ENCODE results near the gene SPOCK1. TPM values are rescaled to one million over a fixed set of nuclear protein-coding genes. Genes with fewer than 3 reads are reported as not detected.

The SPOCK1 gene
- total and polyA plus RNA-seq, 10 donors: 0.50 to 17.0 (median 6.6) TPM

DNA sequence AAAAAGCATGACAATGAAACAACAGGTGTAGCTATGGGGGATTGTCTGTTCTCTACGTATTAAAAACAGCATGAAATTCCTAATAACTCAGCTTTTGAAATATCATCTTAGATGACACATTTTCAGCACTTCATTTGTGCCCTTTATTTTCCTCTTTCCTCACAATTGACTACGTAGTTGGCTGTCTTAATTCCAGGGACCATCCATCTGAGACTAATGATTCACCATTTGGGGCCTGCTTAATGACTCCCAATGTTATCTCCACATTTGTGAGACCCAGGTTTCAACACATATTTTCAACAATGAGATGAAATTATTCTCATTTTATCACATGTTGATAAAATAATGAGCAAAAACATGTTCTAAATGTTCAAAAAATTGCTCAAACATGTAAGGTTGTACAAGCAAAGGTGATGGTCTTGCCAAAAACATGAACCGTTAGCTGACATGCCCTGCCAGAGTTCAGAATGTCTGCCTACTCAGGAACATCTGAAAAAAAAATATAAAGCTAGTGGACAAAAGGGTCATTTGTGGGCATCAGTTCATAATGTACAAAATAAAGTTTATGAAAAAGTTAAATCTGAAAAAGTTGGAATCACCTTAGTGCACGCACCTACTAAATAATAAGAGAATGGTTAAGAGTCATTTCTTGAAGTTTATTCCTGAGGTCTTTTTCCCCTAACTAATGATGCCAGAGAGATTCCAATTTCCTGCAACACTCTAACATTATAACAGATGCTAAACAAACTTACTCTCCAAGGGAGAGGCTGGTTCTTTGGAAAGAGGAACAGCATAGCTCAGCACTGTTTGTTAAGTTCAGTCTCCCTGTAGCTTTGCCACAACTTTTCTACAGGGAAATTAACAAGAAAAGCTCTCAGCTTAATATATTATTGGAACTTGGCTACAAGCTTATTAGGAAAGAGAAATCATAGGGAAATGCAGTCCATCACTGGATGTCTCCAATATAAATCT is 275.5 kb downstream of the SPOCK1 start:
- Histone ChIP-seq H3K9me3 (no peaks in the 10 kb centered on the region), H3K27ac (no peak overlapping the region), H3K4me1 (no peaks in the 10 kb centered on the region), H3K36me3 (no peaks in the 10 kb centered on the region), H3K4me3 (no peak overlapping the region), H3K27me3 (replicated peaks in 1 of 7) (no peaks in the 10 kb centered on the region)
- WGBS, 5 donors: 84 to 96% (median 87%) methylated on average over 4 of the region's 4 CpGs
- TF ChIP-seq POLR2A (IDR thresholded peaks at IDR 0.05) (no peak), POLR2AphosphoS5 (IDR thresholded peaks at IDR 0.05) (no peak)
- TF ChIP-seq, protein P1, sequence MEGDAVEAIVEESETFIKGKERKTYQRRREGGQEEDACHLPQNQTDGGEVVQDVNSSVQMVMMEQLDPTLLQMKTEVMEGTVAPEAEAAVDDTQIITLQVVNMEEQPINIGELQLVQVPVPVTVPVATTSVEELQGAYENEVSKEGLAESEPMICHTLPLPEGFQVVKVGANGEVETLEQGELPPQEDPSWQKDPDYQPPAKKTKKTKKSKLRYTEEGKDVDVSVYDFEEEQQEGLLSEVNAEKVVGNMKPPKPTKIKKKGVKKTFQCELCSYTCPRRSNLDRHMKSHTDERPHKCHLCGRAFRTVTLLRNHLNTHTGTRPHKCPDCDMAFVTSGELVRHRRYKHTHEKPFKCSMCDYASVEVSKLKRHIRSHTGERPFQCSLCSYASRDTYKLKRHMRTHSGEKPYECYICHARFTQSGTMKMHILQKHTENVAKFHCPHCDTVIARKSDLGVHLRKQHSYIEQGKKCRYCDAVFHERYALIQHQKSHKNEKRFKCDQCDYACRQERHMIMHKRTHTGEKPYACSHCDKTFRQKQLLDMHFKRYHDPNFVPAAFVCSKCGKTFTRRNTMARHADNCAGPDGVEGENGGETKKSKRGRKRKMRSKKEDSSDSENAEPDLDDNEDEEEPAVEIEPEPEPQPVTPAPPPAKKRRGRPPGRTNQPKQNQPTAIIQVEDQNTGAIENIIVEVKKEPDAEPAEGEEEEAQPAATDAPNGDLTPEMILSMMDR (IDR thresholded peaks at IDR 0.05 in 8 of 11, conservative IDR thresholded peaks at IDR 0.05 in 3 of 11): no peak
- intact Hi-C loops (cut with DNase I; ENCODE audit: low total_unique reads): no loop called here
- no peak for DNase-seq

DNA sequence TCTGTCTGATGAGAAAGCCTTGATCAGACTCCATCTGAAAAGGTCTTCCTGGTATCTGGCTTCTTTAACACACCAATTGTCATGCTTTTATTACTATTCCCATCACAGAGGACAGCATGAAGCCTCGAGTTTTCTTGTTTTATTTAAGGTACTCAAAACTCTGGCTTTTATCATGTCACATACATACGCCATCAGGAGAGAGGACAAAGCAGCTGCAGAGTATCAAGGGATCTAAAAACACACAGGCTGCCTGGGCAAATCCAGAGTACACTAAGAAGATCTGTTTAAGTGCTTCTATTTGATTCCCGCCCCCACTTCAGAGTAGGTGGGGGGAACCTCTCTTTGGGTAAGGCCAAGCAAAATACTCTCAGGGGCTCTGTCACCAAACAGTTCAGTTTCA is 277.2 kb downstream of the SPOCK1 start:
- WGBS, 5 donors: 57 to 69% (median 65%) methylated on average over 3 of the region's 3 CpGs
- intact Hi-C loops (cut with DNase I; ENCODE audit: low total_unique reads): no loop called here
- Histone ChIP-seq H3K9me3 (no peaks in the 10 kb centered on the region), H3K27me3 (replicated peaks in 1 of 7) (no peaks in the 10 kb centered on the region), H3K4me1 (no peaks in the 10 kb centered on the region), H3K36me3 (no peaks in the 10 kb centered on the region), H3K4me3 (no peak overlapping the region), H3K27ac (no peak overlapping the region)
- DNase-seq: no peak
- TF ChIP-seq, protein P1 (IDR thresholded peaks at IDR 0.05 in 8 of 11, conservative IDR thresholded peaks at IDR 0.05 in 3 of 11): no peak
- TF ChIP-seq POLR2A (IDR thresholded peaks at IDR 0.05) (no peak), POLR2AphosphoS5 (IDR thresholded peaks at IDR 0.05) (no peak)

DNA sequence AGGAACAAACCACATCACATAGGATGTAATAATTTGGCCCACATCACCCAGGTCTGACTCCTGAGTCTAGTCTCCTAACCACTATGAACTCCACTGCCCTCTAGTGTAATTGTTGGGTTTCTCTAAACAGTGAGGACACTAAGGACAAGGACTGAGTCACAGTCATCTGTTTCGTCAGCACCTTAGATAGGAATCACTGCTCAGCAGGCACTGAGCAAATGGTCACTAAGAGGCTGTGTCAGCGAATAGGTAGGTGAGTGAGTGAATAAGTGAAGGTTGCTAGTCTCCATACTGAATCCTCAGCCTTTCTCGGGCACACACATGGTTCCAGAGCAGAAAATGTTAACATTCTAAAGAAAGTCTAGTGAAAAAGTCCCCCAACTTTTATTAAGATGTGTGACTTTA is 278.6 kb downstream of the SPOCK1 start:
- no peak overlapping the region for H3K4me3 ChIP-seq
- no peaks in the 10 kb centered on the region for H3K27me3 ChIP-seq (replicated peaks in 1 of 7)
- TF ChIP-seq POLR2A (IDR thresholded peaks at IDR 0.05) (no peak), POLR2AphosphoS5 (IDR thresholded peaks at IDR 0.05) (no peak)
- TF ChIP-seq, protein P1 (IDR thresholded peaks at IDR 0.05 in 8 of 11, conservative IDR thresholded peaks at IDR 0.05 in 3 of 11): peak in 2 of 11 experiments; percentile 9 to 22
- 43 to 58% (median 57%) methylated on average over 3 of the region's 3 CpGs for whole genome bisulfite sequencing, 5 donors
- H3K36me3 ChIP-seq: no peaks in the 10 kb centered on the region
- H3K9me3 ChIP-seq: no peaks in the 10 kb centered on the region
- no peak for DNase-seq
- intact Hi-C loops (cut with DNase I; ENCODE audit: low total_unique reads): no loop called here
- no peaks in the 10 kb centered on the region for H3K4me1 ChIP-seq
- no peak overlapping the region for H3K27ac ChIP-seq

DNA sequence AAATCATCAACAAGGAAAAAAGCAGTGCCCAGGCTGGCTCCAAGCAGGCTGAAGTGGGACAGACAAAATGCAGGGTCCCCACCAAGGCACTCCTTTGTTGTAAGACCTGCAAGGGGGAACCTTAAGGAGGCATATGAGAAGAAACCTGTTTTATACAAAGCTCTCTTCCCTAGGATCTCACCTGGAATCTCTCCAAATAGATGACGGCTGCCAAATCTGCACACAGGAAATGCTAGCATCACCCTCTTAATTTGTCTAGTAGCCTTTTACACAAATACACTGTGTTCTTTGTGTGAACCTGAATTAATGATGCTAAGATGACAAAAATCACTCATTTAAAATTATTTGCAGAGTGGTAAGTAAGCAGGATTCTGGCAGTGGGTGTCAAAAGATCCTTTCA is 280.2 kb downstream of the SPOCK1 start:
- Histone ChIP-seq H3K4me3 (no peak overlapping the region), H3K4me1 (no peaks in the 10 kb centered on the region), H3K27me3 (replicated peaks in 1 of 7) (no peaks in the 10 kb centered on the region), H3K27ac (no peak overlapping the region), H3K36me3 (no peaks in the 10 kb centered on the region), H3K9me3 (no peaks in the 10 kb centered on the region)
- intact Hi-C loops (cut with DNase I; ENCODE audit: low total_unique reads): no loop called here
- TF ChIP-seq POLR2A (IDR thresholded peaks at IDR 0.05) (no peak), POLR2AphosphoS5 (IDR thresholded peaks at IDR 0.05) (no peak)
- TF ChIP-seq, protein P1 (IDR thresholded peaks at IDR 0.05 in 8 of 11, conservative IDR thresholded peaks at IDR 0.05 in 3 of 11): no peak
- 46 to 68% (median 61%) methylated on average over 1 of the region's 1 CpG for WGBS, 5 donors
- DNase-seq: no peak
